ENCODE data around the gene SSB.
"Not testable (repeated sequence)": the region's sequence is repeated elsewhere in the genome, so short reads cannot be mapped to it uniquely, and the experiment has no call there.

Gene SSB

DNA sequence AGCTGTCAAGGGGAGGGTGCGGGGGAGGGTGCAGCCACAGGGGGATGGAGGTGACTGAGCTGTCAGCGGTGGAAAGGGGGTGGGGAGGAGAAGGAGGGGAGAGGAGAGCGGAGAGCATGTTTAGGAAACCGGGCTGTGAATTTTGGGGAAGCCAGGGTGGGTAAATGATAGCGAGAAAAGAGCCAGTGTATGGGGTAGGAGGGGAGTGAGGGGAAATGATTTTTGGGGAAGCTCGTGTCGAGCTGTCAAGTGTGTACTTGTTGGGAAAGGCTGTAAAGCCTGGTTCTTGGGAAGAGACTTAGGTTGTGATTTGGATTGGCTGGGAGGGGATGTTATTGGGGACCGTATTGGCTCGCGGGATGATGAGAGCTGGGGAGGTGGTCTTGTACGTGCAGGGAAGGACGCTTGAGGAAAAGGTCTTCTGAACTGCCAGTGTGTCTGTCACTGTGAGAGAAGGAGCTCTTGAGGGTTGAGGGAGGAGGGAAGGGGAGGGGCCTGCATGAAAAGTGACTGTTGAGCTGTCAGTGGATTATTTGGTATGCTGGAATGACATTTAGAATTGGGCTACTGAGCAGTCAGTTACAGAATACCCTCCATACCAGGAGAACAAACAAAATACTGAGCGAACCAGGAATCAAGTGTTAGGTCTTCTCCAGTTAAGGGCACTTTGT is 29.6 kb downstream of the SSB start:
- DNase-seq (ENCODE audit: low spot score), result peak; percentile 73

DNA sequence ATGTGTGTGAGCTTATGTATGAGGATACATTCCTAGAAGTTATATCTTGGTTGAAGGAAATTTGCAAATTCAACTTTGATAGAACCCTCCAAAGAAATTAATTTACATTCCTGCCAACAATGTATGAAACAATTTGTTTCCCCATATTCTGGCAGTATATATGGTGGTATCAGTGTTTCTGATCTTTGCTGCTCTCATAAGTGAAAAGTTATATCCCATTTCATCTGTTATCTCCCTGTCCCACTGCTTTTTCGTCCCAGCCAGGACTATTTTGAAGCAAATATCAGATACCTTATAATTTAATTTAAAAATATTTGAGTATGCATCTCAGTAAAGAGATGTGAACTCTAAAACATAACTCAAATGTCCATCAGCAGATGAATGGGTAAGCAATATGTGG is 35.7 kb downstream of the SSB start:
- no peak for DNase-seq (ENCODE audit: low spot score)

DNA sequence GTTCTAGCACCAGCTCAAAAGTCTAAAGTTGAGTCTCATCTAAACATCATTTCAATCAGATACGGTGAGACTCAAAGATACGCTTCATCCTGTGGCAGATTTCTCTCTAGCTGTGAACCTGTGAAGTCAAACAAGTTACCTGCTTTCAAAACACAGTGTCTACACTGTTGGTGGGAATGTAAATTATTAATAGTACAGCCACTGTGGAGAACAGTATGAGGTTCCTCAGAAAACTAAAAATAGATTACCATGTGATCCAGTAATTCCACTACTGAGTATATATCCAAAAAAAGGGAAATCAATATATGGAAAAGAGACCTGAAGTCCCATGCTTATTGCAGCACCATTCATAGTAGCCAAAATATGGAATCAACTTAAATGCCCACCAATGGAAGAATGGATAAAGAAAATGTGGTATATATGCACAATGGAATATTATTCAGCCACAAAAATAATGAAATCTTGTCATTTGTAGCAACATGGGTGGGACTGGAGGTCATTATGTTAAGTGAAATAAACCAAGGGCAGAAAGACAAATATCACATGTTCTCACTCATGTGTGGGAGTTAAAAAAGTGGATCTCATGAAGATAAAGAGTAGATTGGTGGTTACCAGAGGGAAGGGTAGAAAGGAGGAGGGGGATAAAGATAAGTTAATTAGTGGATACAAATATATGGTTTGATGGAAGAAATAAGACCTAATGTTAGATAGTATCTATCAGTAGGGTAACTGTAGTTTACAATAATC is 40.2 kb downstream of the SSB start:
- DNase-seq (ENCODE audit: low spot score), result no peak

DNA sequence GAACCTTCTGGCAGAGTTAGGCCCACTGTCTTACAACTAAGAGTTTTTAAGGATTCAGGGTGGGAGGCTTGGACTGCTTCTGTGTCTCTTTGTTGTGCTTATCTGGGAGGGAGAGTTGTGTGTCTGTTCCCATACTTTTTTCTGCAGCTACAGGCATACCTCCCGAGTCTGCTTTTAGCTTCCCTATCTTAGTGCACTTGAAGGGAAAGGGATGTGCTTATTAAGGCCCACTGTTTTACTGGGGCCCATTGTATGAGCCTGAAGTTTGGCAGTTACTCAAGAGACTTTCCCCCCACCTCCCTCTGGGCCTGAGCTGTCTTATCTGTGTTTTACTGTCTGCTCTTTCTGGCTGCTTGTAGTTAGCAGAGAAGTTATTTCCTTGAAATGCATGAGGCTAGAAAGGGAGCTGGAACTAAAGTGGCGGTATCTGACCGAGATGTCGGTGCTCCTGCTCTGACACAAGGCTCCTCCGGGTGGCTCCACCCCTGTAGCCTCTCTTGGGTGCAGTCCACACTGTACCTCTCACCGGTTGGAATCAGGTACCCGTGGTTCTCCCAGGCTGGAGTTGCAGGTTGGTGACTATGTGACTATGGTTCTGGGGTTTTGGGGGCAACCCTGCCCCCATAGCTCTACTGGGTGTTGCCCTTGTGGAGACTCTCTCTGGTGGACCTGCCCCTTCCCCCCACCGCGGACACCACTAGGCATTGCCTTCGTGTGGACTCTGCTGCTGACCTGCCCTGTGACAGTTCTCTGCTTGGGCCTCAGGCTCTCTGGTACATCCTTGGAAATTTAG is 41.5 kb downstream of the SSB start:
- no peak for DNase-seq (ENCODE audit: low spot score)

DNA sequence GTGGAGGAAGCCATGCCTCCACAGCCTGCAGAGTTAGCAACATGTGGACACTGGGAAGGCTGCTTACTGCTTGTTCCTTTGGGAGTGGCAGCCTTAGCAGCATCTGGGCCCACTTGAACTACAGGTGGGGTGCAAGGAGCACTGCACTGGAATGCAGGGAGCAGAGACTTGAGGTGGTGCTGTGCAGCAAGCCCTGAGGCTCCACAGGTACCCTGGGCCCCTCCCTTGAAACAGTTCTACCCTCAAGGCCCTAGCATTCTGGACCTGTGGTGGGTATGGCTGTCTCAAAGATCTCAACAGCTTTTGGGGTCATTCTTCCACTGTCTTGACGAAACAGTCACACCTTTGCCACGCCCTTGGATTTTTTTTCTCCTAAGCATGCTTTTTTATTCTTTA is 42.1 kb downstream of the SSB start:
- no peak for DNase-seq (ENCODE audit: low spot score)

DNA sequence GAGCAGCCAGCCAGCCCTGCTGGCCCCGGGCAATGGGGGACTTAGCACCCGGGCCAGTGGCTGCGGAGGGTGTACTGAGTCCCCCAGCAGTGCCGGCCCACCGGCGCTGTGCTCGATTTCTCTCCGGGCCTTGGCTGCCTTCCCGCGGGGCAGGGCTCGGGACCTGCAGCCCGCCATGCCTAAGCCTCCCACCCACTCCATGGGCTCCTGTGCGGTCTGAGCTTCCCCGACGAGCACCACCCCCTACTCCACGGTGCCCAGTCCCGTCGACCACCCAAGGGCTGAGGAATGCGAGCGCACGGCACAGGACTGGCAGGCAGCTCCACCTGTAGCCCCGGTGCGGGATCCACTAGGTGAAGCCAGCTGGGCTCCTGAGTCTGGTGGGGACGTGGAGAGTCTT is 43.0 kb downstream of the SSB start:
- not testable (repeated sequence) for DNase-seq (ENCODE audit: low spot score)

DNA sequence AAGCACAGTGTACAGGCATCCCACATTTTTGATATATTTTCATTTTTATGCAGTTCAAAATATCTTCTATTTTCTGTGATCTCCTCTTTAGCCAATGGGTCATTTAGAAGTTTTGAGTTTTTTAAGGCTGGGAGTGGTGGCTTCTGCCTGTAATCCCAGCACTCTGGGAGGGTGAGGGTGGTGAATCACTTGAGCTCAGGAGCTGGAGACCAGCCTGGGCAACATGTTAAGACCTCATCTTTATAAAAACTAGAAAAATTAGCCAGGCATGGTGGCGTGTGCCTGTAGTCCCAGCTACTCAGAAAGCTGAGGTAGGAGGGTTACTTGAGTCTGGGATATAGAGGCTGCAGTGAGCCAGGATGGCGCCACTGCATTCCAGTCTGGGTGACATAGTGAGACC is 46.3 kb downstream of the SSB start:
- no peak for DNase-seq (ENCODE audit: low spot score)

DNA sequence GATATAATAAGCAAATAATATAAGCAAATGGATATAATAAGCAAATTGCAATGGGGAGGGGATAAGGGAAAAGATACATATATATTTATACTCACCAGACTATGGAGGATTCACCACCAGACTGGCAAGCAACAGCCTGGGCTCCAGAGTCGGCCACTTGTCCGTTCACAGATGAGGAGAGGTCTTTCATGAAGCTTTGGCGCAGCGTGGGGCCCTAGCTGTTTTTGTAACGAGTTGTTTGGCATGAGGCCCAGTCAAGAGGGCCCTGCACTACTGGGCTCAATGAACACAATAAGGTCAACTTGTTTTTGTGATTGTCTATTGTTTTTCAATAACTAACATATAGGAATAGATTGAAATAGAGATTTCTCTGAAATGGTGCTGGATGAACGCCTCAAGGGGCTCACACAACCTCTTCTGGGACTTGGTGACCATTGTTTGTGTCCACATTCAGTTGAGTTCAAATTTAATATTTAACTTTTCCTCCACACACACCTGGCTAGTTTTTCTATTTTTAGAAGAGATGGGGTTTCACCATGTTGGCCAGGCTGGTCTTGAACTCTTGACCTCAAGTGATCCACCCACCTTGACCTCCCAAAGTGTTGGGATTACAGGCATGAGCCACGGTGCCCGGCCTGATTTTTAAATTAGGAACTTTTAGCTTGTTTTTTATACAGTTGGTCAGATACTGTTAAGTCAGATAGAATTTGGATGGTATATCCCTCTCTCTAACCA is 50.5 kb downstream of the SSB start:
- not testable (repeated sequence) for DNase-seq (ENCODE audit: low spot score)

DNA sequence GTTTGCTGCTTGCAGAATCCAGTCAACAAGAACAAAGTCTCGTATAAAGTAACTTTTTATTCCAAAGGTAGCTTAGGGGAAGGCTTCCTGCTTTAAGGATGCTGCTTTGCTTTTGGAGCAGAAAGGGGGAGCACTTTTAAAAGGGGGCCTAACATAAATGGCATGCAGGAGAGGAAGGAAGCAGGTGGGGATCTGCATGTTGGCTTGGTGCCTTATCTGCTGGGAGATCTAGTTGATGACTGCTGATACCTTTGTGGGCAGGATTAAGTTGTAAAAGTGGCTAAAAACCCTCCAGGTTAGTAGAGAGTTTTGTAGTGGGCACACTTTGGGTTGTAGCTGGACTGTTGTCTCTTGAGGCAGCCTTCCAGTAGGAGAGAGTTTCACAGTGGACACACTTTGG is 51.0 kb downstream of the SSB start:
- no peak for DNase-seq (ENCODE audit: low spot score)

DNA sequence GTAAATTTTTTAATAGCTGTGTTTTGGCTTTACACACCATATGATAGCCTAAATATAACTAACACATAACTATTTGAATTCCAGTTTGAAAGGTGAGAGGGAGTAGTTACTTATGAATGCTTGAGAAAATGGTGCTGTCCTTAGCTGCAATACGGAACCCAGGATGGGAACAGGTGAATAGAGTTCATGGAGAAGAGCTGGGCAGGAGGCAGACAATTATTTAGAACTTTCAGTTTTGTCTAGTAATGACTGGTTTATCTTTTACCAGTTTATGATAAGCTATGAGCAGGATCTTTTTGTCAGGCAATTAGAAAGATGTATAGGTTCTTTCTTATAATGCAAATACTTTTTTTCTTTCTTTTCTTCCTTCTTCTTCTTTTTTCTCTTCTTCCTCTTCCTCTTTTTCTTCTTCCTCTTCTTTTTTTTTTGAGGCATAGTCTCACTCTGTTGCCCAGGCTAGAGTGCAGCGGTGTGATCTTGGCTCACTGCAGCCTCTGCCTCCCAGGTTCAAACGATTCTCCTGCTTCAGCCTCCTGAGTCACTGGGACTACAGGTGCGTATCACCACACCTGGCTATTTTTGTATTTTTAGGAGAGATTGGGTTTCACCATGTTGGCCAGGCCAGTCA is 54.5 kb downstream of the SSB start:
- no peak for DNase-seq (ENCODE audit: low spot score)

DNA sequence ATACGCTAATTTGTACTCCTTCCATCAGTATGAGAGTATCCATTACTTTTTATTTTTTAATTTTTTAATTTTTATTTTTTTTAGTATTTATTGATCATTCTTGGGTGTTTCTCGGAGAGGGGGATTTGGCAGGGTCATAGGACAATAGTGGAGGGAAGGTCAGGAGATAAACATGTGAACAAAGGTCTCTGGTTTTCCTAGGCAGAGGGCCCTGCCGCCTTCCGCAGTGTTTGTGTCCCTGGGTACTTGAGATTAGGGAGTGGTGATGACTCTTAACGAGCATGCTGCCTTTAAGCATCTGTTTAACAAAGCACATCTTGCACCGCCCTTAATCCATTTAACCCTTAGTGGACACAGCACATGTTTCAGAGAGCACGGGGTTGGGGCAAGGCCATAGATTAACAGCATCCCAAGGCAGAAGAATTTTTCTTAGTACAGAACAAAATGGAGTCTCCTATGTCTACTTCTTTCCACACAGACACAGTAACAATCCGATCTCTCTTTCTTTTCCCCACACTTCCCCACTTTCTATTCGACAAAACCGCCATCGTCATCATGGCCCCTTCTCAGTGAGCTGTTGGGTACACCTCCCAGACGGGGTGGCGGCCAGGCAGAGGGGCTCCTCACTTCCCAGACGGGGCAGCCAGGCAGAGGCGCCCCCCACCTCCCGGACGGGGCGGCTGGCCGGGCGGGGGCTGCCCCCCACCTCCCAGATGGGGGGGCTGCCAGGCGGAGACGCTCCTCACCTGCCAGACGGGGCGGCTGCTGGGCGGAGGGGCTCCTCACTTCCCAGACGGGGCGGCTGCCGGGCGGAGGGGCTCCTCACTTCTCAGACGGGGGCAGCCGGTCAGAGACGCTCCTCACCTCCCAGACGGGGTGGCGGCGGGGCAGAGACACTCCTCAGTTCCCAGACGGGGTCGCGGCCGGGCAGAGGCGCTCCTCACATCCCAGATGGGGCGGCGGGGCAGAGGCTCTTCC is 56.9 kb downstream of the SSB start:
- DNase-seq (ENCODE audit: low spot score), result not testable (repeated sequence)

DNA sequence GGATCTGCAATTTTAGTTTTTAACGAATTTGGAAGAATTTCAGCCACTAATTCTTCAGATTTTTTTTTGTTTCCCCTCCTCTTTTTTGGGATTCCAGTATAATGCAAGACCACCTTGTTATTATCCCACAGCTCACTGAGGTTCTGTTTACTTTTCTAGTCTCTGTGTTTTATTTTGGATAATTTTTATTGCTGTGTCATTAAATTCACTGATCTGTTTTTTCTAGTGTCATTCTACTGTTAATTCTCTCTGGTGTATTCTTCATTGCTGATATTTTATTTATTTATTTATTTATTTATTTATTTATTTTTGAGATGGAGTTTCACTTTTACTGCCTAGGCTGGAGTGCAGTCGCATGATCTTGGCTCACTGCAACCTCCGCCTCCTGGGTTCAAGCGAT is 60.8 kb downstream of the SSB start:
- no peak for DNase-seq (ENCODE audit: low spot score)

DNA sequence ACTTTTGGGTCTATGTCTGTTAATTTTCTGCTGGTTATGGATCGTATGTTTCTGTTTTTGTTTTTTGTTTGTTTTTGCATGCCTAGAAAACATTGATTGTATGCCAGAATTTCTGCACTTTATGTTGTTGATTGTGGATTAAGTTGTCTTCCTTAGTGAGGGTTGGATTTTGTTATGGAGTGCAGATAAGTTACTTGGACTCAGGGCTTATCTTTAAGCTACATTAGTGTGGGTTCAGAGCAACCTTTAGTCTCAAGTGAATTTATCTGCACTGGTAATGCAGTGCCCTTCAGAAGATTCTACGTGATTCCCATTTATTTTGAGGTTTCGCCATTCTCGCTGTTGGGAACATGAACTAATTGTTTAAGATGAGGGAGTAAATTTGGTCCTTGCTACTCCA is 61.5 kb downstream of the SSB start:
- DNase-seq (ENCODE audit: low spot score), result no peak
